Endodermal cell (in vitro differentiated cells): ENCODE measurements around the gene CEP104. TPM values are rescaled to one million over a fixed set of nuclear protein-coding genes. Genes with fewer than 3 reads are reported as not detected.
A peak's percentile ranks its signal among the peaks of the same experiment; 100 is the strongest.

ENCODE experiments used
- DNase-seq: peaks from one replicate; pipeline ENCODE4 v3.0.0-alpha.2; 2017
- H3K27ac ChIP-seq: 2 replicates; pipeline ENCODE4 v1.5.1; 2013; ENCODE audit warnings: mild to moderate bottlenecking, low read depth, low read length, moderate library complexity
- H3K27me3 ChIP-seq: 2 replicates; pipeline ENCODE4 v1.6.1; 2013; ENCODE audit warnings: mild to moderate bottlenecking, low read length, moderate library complexity; ENCODE audit not compliant: insufficient read depth, control insufficient read depth, poor library complexity, severe bottlenecking
- H3K36me3 ChIP-seq: 2 replicates; pipeline ENCODE4 v1.7.0; 2013; ENCODE audit warnings: mild to moderate bottlenecking, low read length, moderate library complexity; ENCODE audit not compliant: control insufficient read depth, insufficient read depth
- H3K4me1 ChIP-seq: one replicate; pipeline ENCODE4 v1.7.0; 2013; ENCODE audit warnings: low read length; ENCODE audit not compliant: control insufficient read depth, insufficient read depth
- H3K4me3 ChIP-seq: 2 replicates; pipeline ENCODE4 v1.5.1; 2013; ENCODE audit warnings: mild to moderate bottlenecking, low read length, moderate library complexity
- H3K9ac ChIP-seq: 2 replicates; pipeline ENCODE4 v1.6.1; 2013; ENCODE audit warnings: mild to moderate bottlenecking, low read length, moderate library complexity; ENCODE audit not compliant: poor library complexity, severe bottlenecking; ENCODE audit errors: extremely low read depth
- H3K9me3 ChIP-seq: 2 replicates; pipeline ENCODE4 v1.6.1; 2013; ENCODE audit warnings: mild to moderate bottlenecking, low read length, moderate library complexity; ENCODE audit not compliant: control insufficient read depth
- H3K27ac Mint-ChIP-seq: 2 replicates; pipeline ENCODE4 v1.8.0; 2020; ENCODE audit warnings: mixed read lengths
- H3K27me3 Mint-ChIP-seq: 2 replicates; pipeline ENCODE4 v1.8.0; 2021; ENCODE audit warnings: mild to moderate bottlenecking, mixed read lengths; ENCODE audit not compliant: insufficient read depth
- H3K36me3 Mint-ChIP-seq: 2 replicates; pipeline ENCODE4 v1.8.0; 2020; ENCODE audit warnings: low read depth, mixed read lengths
- H3K4me1 Mint-ChIP-seq: 2 replicates; pipeline ENCODE4 v1.8.0; 2020; ENCODE audit warnings: mixed read lengths
- H3K4me3 Mint-ChIP-seq: 2 replicates; pipeline ENCODE4 v1.8.0; 2020; ENCODE audit warnings: mild to moderate bottlenecking, moderate library complexity, mixed read lengths
- H3K9me3 Mint-ChIP-seq: 2 replicates; pipeline ENCODE4 v1.8.0; 2020; ENCODE audit warnings: mild to moderate bottlenecking, mixed read lengths
- CTCF ChIP-seq: fragments of 200-600 bp; sonication (generic); conservative IDR thresholded peaks from 2 replicates; pipeline ENCODE4 v1.5.0; 2021; ENCODE audit warnings: antibody characterized with exemption, mild to moderate bottlenecking
- WGBS, 2 experiments: methylation state at CpG; one replicate each; pipeline versions ENCODE4 v1.1.5 to v1.1.7; 2013; ENCODE audit warnings: missing lambda C conversion rate in 2 of 2, mixed read lengths in 1 of 2; ENCODE audit not compliant: insufficient coverage in 1 of 2, insufficient read length in 1 of 2; 5-methylcytosine and 5-hydroxymethylcytosine counted together
- total RNA-seq, 2 donors: library from RNA; stranded (reverse); fragmentation: NEBNext Ultra II Directional in 1 of 2; extraction: Animal tissue kit (Norgen Biotek cat#: 25700) in 1 of 2; gene quantifications; 2 replicates in 1 of 2; 3 replicates in 1 of 2; pipeline ENCODE4 v1.2.1, GENCODE V29; 2021

Gene CEP104
- total RNA-seq, 2 donors from 2014 or later, result 34.2 to 47.5 TPM

DNA sequence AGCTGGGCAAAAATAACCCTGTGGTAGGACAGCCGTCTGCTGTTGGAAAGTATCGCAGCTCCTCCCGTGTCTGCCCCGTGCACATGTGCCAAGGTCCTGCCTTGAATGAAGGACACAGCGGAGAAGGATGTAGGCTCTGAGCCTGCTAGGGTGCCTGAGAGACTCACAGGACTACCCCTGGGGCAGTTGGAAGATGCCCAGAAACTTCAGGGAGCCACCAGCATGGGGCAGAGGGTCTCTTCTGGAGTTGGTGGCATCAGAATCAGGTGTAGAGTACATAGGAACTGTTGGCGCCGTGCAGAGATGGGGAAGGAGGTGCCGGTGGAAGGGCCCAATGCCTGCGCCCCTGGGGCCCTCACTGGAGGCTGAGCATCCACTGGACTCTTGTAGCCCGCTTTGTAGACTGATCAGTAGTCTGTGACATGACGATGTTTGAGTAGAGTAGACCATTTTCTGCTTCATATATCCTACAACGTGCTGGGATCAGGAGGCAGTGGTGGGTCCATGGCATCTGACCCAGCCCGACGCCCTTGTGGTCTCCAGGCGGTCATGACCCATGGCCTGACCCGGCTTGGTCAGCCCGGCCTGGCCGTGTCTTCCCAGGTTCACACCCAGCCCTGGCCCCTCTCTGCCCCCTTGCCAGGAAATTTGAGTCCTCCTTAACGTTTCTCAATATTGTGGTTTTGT, 48.4 kb upstream of the CEP104 start:
- WGBS, 2 experiments, result 94 to 95% methylated on average over 16 to 19 of the region's 19 CpGs
- Histone ChIP-seq H3K27ac (no peak overlapping the region), H3K36me3 (no peaks in the 10 kb centered on the region), H3K4me3 (no peak overlapping the region), H3K4me1 (peaks cover 7% of the 10 kb centered on the region), H3K9me3 (no peaks in the 10 kb centered on the region), H3K9ac (no peak overlapping the region), H3K27me3 (no peaks in the 10 kb centered on the region)
- no peak for DNase-seq
- H3K9me3 Mint-ChIP-seq, result no peaks in the 10 kb centered on the region
- peaks cover 13% of the 10 kb centered on the region for H3K4me1 Mint-ChIP-seq
- H3K27me3 Mint-ChIP-seq, result no peaks in the 10 kb centered on the region
- H3K36me3 Mint-ChIP-seq, result no peaks in the 10 kb centered on the region
- no peak overlapping the region for H3K4me3 Mint-ChIP-seq
- H3K27ac Mint-ChIP-seq, result no peak overlapping the region
- no peak for TF ChIP-seq CTCF

DNA sequence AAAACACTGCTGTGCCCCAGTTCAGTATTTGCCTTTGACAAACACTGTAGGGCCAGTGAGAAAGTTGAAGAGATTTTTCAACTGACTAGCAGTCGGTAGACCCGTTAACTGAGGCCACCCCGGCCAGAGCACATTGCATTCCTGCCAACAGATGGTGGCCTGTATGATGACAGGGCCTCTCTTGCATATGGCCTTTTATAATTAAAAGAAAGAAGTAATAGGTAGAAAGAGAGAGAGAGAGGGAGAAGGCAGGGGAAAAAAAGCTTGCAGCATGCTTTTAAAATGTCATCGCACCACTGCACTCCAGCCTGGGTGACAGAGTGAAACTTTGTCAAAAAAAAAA, 47.8 kb upstream of the CEP104 start:
- no peaks in the 10 kb centered on the region for H3K9me3 Mint-ChIP-seq
- H3K4me1 Mint-ChIP-seq, result peaks cover 13% of the 10 kb centered on the region
- Histone ChIP-seq H3K9ac (no peak overlapping the region), H3K27me3 (no peaks in the 10 kb centered on the region), H3K4me1 (peaks cover 7% of the 10 kb centered on the region), H3K4me3 (no peak overlapping the region), H3K27ac (no peak overlapping the region), H3K9me3 (no peaks in the 10 kb centered on the region), H3K36me3 (no peaks in the 10 kb centered on the region)
- H3K36me3 Mint-ChIP-seq, result no peaks in the 10 kb centered on the region
- peak; percentile 54 for TF ChIP-seq CTCF
- no peak for DNase-seq
- no peaks in the 10 kb centered on the region for H3K27me3 Mint-ChIP-seq
- no peak overlapping the region for H3K4me3 Mint-ChIP-seq
- H3K27ac Mint-ChIP-seq, result peak overlapping the region; percentile 87
- 89 to 100% methylated on average over 4 of the region's 4 CpGs for WGBS, 2 experiments

- no peak overlapping the region for H3K4me3 ChIP-seq
- no peak overlapping the region for H3K4me3 Mint-ChIP-seq
- H3K4me1 Mint-ChIP-seq, result peaks cover 15% of the 10 kb centered on the region
- no peak overlapping the region for H3K9ac ChIP-seq
- no peaks in the 10 kb centered on the region for H3K27me3 ChIP-seq
- TF ChIP-seq CTCF, result no peak
- WGBS, 2 experiments, result 87 to 94% methylated on average over 10 to 24 of the region's 24 CpGs
- no peaks in the 10 kb centered on the region for H3K36me3 ChIP-seq
- H3K9me3 ChIP-seq, result no peaks in the 10 kb centered on the region
- no peaks in the 10 kb centered on the region for H3K36me3 Mint-ChIP-seq
- no peak overlapping the region for H3K27ac ChIP-seq
- H3K4me1 ChIP-seq, result peaks cover 7% of the 10 kb centered on the region
- peak overlapping the region; percentile 87 for H3K27ac Mint-ChIP-seq
- H3K9me3 Mint-ChIP-seq, result peaks cover 2% of the 10 kb centered on the region
- no peaks in the 10 kb centered on the region for H3K27me3 Mint-ChIP-seq
- peak; percentile 60 for DNase-seq
These were observed 47.2 kb upstream of the CEP104 start for GRCh38 chr1:3904006-3904842.
